Thyroid gland (tissue), 4 donors: ENCODE data around the gene NYAP1.

Experiments
- CTCF ChIP-seq, 6 experiments: fragments of 200-600 bp in 3 of 6; fragments of 450-650 bp in 3 of 6; sonication (generic) in 3 of 6; IDR thresholded peaks; one replicate each; pipeline ENCODE4 v1.5.1; 2016 to 2019; ENCODE audit warnings: antibody characterized with exemption in 6 of 6, mild to moderate bottlenecking in 2 of 6, inconsistent platforms in 1 of 6, moderate library complexity in 1 of 6
- POLR2A ChIP-seq, 2 donors: fragments of 450-650 bp; IDR thresholded peaks; one replicate each; pipeline ENCODE4 v1.6.1; 2017; ENCODE audit warnings: antibody characterized with exemption in 2 of 2, mild to moderate bottlenecking in 2 of 2, moderate library complexity in 1 of 2

- TF ChIP-seq POLR2A (IDR thresholded peaks at IDR 0.05) (no peak), CTCF (IDR thresholded peaks at IDR 0.05) (no peak)
Observed at GRCh38 chr7:100472121-100472851, 11.4 kb upstream of the NYAP1 start.
